GF-D8 (cell line): Measurements from ENCODE around the gene ZFAND6.

Experiments used
- DNase-seq: peaks from one replicate; lab custom pipeline; 2025; lab: John Stamatoyannopoulos, UW

ZFAND6 gene

GRCh38 chr15:80052597-80053304 lies 6.7 kb upstream of the ZFAND6 start:
- DNase-seq: no peak

DNA sequence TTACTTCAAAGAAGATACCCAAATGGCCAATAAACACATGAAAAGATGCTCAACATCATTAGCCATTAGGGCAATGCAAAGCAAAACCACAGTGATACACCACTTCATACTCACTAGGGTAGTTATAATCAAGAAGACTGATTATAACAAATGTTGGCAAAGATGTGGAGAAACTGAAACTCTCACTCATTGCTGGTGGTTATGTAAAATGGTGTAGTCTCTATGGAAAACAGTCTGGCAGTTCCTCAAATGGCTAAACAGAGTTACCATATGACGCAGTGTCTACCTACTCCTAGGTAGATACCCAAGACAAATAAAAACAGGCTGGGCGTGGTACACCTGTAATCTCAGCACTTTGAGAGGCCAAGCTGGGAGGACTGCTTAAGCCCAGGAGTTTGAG lies 3.5 kb upstream of the ZFAND6 start:
- DNase-seq: no peak

DNA sequence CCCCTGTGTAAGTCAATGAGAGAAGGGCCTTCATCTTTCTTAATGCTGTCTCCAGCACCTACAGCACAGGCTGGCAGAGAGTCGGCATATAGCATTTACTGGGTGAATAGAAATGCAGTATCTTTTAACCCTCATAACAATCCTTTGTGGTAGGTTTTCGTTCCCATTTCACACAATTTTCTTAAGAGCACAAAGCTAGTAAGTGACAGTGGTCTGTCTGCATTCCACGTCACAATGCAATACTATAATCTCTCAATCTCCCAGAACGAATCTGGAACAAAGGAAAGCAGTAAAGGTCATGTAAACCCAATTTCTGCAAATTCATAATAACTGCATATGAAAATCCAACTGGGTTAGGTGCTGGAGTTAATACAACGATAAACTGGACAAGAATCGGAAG lies 1.4 kb upstream of the ZFAND6 start:
- no peak for DNase-seq

- peak; percentile 34 for DNase-seq
Measured at GRCh38 chr15:80059786-80060355, 395 bp downstream of the ZFAND6 start.

- DNase-seq: no peak
Measured at GRCh38 chr15:80060356-80061006, 1.0 kb downstream of the ZFAND6 start.

GRCh38 chr15:80061582-80061981 lies 2.1 kb downstream of the ZFAND6 start:
- DNase-seq: no peak

GRCh38 chr15:80066912-80067311 lies 7.4 kb downstream of the ZFAND6 start:
- no peak for DNase-seq

GRCh38 chr15:80068578-80068977 lies 9.1 kb downstream of the ZFAND6 start:
- DNase-seq: no peak

DNA sequence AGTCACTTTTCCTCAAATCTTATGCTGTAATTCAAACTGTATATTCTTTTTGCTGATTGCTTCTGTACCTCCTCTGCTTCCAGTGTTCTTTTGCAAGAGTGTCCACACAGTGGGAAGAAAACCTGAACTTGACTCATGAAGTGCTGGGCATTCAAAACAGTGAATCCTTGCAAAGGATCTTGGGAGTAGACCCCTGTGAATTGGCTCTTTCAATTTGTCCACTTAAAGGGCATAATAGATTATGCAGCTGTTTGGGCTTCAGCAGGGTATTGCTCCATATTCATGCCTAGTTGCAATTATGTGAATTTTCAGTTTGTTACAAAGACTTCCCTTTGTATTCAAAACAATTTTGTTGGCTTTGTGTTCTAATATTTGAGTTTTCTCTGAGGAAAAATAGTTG lies 11.4 kb downstream of the ZFAND6 start:
- DNase-seq: peak; percentile 38

- DNase-seq: no peak
Measured at GRCh38 chr15:80071652-80072051, 12.2 kb downstream of the ZFAND6 start.

DNA sequence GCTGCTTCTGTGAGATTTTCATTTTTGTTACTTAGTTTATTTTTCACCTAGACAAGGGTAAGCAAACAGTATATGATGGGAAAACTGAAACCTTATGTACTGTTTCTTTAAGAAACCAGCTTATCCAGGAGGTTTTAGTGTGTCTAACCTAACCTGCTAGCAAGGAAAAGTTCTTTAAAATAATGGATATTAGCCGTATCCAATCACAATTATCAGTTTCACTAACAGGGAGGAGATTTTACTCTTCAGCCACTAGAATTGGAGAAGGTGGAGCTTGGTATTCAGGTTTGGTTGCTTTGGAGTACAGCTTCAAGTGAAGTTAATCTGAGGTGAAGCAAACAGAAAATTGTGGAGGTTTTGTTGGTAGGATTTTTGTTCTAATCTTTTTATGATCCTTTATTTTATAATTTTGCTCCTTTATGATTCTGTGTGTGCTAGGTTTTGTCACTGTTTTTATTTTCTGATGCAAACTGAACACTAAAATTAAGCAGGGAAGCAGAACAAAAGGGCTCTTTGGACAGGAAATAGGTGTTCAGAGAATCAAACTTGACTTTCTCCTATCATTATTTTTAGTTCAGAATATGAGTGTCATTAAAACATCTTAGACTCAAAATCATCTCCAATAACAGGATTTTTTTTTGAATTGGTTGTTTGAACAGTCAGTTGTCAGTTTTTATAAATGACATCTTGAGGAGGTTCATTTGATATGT lies 13.0 kb downstream of the ZFAND6 start:
- peak; percentile 95 for DNase-seq

DNA sequence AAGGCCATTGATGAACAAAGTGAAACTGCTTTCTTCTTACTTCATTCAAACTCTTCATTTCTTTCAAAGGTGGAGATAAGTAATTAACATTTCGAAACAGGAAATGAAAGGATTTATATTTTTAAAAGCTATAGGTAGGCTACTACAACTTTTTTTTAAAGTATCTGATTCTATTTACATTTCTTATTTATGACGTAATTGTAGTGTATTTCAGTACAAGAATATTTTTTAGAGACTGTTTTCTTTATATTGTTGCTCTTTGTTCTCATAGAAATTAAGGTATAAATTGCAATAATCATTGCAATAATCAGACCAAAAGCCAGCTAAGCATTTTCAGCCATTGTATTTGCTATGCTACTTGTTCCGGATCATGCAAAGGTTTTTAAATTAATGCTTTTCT lies 13.7 kb downstream of the ZFAND6 start:
- no peak for DNase-seq

- no peak for DNase-seq
Measured at GRCh38 chr15:80076321-80077318, 17.1 kb downstream of the ZFAND6 start.

DNA sequence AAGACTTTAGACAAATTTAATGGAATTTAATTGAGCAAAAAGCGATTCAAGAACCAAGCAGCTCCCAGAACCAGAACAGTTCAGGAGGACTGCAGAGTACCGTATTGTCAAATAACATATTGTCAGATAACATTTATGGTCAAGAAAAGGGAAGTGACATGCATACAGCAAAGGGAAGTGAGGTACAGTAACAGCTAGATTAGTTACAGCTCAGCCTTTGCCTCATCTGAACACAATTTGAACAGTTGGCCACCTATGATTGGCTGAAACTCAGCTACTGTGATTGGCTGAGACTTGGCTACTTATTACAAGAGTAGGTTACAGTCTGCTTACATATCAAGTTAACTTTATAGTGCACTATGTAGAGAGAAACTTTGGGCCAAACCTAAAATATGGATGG lies 21.9 kb downstream of the ZFAND6 start:
- DNase-seq: peak; percentile 67

DNA sequence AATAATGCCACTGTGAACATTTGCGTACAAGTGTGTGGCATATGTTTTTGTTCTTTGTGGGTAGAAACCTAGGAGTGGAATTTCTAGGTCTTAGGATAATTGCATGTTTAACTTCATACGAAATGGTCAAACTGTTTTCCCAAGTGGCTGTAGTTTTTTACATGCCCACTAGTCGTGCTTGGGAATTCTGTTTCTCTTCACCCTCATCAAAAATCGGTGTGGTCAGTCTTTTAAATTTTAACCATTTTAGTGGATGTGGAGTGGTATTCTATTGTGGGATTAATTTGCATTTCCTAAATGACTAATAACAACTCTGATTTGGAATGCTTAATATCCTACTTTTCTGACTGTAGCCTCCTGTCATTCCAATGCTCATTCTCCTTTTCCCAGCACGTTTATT lies 27.6 kb downstream of the ZFAND6 start:
- DNase-seq: no peak

DNA sequence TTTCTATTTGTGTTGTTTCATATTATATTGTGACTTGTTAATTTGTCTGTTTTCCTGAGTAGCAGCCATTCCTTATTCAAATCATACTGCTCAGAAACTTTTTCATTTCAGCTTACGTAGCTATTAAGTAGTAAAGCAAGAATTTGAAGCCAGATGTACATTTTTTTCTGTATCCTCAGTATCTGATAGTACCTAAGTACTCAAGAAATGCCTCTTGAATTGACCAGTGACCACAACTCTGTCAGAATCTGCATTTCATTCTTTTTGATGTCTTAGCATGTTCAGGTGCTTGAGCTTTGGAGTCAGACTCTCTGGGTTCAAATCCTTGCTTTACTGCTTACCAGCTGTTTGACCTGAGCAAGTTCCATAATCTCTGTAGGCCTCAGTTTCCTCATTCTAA lies 30.6 kb downstream of the ZFAND6 start:
- no peak for DNase-seq

DNA sequence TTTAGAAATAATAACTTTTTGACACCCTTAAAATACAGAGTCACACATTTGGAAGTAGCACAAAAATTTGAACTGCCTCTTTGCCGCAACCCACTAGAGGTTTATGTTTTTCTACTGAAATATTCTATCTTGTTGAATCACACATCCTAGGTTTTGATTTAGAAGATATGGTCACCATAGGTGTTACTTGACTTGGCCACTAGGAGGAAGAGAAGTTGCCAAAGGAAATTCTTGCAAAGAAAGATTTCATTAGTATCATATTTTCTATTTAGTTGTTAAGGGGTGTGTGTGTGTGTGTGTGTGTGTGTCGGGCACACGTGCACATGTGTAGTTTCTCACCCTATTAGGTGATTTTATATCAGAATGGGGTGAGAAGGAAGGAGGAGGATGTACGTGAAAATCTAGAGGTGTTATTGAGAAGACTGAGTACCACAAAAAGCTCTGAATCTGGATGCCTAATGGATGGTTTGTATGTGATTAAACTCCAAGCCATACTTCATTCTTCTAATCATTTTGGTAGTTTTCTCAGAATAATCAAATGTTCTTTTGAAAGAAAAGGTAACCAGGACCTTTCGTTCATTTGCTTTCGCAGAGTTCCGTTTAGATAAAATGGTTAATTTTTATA lies 31.5 kb downstream of the ZFAND6 start:
- no peak for DNase-seq

DNA sequence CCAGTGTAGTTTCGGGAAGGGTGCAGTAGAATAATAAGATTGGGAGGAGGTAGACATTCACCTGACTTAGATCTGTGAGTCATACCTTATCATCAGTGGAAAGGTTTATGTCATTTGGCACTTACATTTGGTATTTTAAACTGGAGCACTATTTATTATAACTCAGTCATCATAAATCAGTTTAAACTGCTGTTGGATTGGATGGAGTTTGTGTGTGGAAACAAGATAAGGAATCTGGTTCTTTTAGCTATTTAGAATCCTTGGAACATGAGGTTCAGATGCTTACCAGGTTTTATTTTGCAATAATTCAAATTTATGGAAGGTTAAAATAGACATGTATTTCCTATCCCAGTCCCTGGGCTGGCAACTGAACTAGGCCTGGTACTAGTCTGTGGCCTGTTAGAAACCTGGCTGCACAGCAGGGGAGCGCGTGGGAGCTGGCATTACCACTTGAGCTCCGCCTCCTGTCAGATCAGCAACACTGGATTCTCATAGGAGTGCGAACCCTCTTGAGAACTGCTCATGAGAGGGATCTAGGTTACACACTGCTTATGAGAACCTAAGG lies 34.5 kb downstream of the ZFAND6 start:
- DNase-seq: no peak

DNA sequence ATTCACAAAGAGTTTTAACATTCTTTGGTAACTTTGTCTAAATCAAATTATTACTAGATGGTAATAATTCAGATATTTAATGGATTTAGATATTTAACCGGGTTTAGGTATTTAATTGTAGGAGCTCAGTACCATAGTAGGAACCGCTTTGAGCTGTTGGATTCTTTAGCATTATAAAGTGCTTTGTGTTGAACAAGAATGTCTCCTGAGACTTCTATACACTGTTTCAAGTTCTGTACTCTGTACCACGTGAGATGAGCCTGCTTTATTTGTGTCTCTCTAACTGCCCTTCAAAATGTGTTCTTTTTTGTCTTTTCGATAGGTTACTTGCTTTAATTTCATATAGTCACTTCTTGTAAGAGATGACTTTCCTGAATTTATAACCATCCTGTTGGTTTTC lies 36.0 kb downstream of the ZFAND6 start:
- no peak for DNase-seq

- no peak for DNase-seq
Measured at GRCh38 chr15:80095969-80096368, 36.5 kb downstream of the ZFAND6 start.

GRCh38 chr15:80098341-80098740 lies 38.9 kb downstream of the ZFAND6 start:
- no peak for DNase-seq
